H7 (cell line): ENCODE results near the gene RPL36AL. TPM values are rescaled to one million over a fixed set of nuclear protein-coding genes. Genes with fewer than 3 reads are reported as not detected.
"Not testable (repeated sequence)": the region's sequence is repeated elsewhere in the genome, so short reads cannot be mapped to it uniquely, and the experiment has no call there.

Experiments used
- DNase-seq: peaks from one replicate; pipeline ENCODE4 v3.0.0; 2012
- H3K27me3 ChIP-seq: 2 replicates; pipeline ENCODE4 v1.6.0; 2011; ENCODE audit warnings: mild to moderate bottlenecking, low read length; ENCODE audit not compliant: control insufficient read depth, insufficient read depth
- H3K36me3 ChIP-seq: replicated peaks from 2 replicates; pipeline ENCODE4 v1.5.1; 2011; ENCODE audit warnings: low read length; ENCODE audit not compliant: control insufficient read depth, insufficient read depth
- H3K4me3 ChIP-seq: 2 replicates; pipeline ENCODE4 v1.5.1; 2011; ENCODE audit warnings: low read depth, mild to moderate bottlenecking, control low read depth, low read length, moderate library complexity; ENCODE audit not compliant: insufficient read depth
- total RNA-seq: library from RNA; depleted of rRNA; stranded (reverse); fragments of >200 nt; shearing (Covaris generic); gene quantifications from 2 replicates; pipeline ENCODE4 v1.2.3, GENCODE V29; 2014

Gene RPL36AL
- total RNA-seq, 1 experiment from 2014 or later = 145 TPM

- peaks cover 9% of the 10 kb centered on the region for H3K36me3 ChIP-seq
- H3K27me3 ChIP-seq = no peaks in the 10 kb centered on the region
- DNase-seq = no peak
- no peak overlapping the region for H3K4me3 ChIP-seq
Measured at GRCh38 chr14:49623941-49624839, 3.8 kb upstream of the RPL36AL start.

GRCh38 chr14:49623387-49623786, 3.0 kb upstream of the RPL36AL start:
- Histone ChIP-seq H3K36me3 (peaks cover 11% of the 10 kb centered on the region), H3K4me3 (no peak overlapping the region), H3K27me3 (no peaks in the 10 kb centered on the region)
- no peak for DNase-seq

- DNase-seq = peak; percentile 29
- H3K36me3 ChIP-seq = peaks cover 11% of the 10 kb centered on the region
- peak overlapping the region; percentile 91; the same call in 1 of the 2 replicates for H3K4me3 ChIP-seq
- H3K27me3 ChIP-seq = no peaks in the 10 kb centered on the region
Measured at GRCh38 chr14:49622022-49622607, 1.7 kb upstream of the RPL36AL start.

DNA sequence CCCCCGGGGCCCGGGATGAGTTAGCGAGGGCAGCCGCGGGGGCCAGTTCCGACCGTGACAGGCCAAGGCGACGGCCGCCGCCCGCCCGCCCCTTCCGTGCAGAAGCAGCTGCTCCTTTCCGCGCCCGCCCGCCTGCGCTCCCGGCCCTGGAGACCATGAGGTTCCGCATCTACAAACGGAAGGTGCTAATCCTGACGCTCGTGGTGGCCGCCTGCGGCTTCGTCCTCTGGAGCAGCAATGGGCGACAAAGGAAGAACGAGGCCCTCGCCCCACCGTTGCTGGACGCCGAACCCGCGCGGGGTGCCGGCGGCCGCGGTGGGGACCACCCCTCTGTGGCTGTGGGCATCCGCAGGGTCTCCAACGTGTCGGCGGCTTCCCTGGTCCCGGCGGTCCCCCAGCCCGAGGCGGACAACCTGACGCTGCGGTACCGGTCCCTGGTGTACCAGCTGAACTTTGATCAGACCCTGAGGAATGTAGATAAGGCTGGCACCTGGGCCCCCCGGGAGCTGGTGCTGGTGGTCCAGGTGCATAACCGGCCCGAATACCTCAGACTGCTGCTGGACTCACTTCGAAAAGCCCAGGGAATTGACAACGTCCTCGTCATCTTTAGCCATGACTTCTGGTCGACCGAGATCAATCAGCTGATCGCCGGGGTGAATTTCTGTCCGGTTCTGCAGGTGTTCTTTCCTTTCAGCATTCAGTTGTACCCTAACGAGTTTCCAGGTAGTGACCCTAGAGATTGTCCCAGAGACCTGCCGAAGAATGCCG, 872 bp upstream of the RPL36AL start:
- no peaks in the 10 kb centered on the region for H3K27me3 ChIP-seq
- peak overlapping the region; percentile 91 for H3K4me3 ChIP-seq
- H3K36me3 ChIP-seq = peaks cover 9% of the 10 kb centered on the region
- DNase-seq = peak; percentile 75

GRCh38 chr14:49619730-49620129, 696 bp downstream of the RPL36AL start:
- no peak for DNase-seq
- Histone ChIP-seq H3K27me3 (no peaks in the 10 kb centered on the region), H3K36me3 (peaks cover 3% of the 10 kb centered on the region), H3K4me3 (peak overlapping the region; percentile 91)

DNA sequence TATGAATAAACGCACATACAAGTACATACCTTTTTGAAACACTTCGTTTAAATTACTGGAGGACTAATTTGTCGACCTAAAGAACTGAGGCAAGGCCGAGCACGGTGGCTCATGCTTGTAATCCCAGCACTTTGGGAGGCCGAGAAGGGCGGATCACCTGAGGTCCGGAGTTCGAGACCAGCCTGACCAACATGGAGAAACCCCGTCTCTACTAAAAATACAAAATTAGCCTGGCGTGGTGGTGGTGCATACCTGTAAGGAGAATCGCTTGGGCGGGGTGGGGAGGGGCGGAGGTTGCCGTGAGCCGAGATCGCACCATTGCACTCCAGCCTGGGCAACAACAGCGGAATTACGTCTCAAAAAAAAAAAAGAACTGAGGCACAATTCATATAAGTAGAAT, 1.2 kb downstream of the RPL36AL start:
- H3K36me3 ChIP-seq, DNase-seq, H3K27me3 ChIP-seq: not testable (repeated sequence)
- peak overlapping the region; percentile 91 for H3K4me3 ChIP-seq

DNA sequence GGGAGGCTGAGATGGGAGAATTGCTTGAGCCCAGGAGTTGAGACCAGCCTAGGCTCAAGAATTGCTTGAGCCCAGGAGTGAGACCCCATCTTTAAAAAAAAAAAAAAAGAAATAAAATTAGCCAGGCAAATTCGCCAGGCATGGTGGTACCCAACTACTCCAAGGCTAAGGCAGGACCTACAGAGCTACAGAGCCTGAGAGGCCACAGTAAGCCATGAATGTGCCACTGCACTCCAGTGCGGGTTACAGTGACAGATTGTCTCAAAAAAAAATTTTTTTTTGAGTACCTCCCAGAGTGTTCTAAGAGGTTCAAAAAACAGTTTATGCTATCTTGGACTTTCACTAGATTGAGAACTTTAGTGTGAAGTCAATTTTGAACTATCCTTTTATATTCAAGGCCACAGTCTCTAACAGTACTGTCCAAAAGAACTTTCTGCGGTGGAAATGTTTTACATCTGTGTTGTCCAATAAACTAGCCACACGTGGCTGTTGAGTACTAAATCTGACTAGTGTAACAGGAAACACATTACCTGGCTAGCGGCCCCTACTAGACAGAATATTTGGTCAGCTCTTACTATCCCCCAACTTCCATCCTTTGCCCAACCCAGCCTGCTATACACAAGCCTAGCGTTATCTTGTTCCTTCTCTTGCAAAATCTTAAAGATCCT, 2.4 kb downstream of the RPL36AL start:
- H3K27me3 ChIP-seq = no peaks in the 10 kb centered on the region
- DNase-seq = no peak
- peaks cover 3% of the 10 kb centered on the region for H3K36me3 ChIP-seq
- H3K4me3 ChIP-seq = no peak overlapping the region

DNA sequence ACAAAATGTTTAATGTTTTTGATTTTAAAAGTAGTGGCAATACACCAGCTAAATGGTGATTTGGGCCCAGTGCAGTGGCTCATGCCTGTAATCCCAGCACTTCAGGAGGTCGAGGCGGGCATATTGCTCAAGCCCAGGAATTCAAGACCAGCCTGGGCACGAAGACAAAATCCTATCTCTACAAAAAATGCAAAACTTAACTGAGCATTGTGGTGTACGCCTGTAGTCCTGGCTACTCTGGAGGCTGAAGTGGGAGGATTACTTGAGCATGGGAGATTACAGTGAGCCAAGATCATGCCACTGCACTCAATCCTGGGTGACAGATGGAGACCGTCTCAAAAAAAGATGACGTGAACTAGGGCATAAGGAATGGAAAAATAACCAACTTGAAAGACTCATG, 4.7 kb downstream of the RPL36AL start:
- Histone ChIP-seq H3K36me3 (peaks cover 3% of the 10 kb centered on the region), H3K27me3 (no peaks in the 10 kb centered on the region), H3K4me3 (no peak overlapping the region)
- no peak for DNase-seq

DNA sequence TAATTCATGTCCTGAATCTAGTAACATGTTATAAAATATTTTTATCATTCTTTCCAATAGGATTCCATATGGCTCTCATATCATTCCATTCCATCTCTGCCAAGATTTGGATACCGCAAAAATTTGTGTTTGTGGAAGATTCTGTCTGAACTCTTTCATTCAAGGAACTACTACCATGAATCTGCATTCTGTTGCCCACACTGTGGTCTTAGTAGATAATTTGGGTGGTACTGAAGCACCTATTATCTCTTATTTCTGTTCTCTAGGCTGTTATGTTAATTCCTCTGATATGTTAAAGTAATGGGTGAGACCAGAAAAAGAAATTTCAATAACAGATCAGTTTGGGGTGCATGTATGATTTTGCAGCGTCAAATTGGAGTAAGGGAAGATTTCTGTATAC, 6.2 kb downstream of the RPL36AL start:
- no peak for DNase-seq
- Histone ChIP-seq H3K4me3 (no peak overlapping the region), H3K27me3 (no peaks in the 10 kb centered on the region), H3K36me3 (peaks cover 3% of the 10 kb centered on the region)

- Histone ChIP-seq H3K27me3 (no peaks in the 10 kb centered on the region), H3K36me3 (no peaks in the 10 kb centered on the region), H3K4me3 (no peak overlapping the region)
- DNase-seq = no peak
Measured at GRCh38 chr14:49612671-49613070, 7.8 kb downstream of the RPL36AL start.

DNA sequence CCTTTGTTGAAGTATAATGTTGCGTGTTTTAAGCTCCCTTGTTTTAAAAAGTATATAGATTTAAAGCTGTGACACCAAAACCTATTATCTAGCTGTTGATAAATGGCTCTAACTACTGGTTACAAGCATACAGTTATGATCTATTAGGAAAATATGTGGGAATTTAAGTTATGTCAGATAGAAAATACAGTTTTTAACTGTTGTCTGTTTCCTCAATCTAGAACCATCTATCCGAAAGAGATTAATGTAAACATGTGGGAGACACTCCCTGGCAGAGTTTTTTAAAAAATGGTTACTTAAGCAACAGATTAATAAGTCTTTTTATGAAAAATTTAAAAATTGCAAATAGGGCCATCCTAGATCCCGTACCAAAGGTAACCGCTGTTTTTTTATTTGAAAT, 8.2 kb downstream of the RPL36AL start:
- no peak for DNase-seq

GRCh38 chr14:49607583-49607982, 12.8 kb downstream of the RPL36AL start:
- no peak overlapping the region for H3K4me3 ChIP-seq
- H3K27me3 ChIP-seq = no peaks in the 10 kb centered on the region
- H3K36me3 ChIP-seq = peaks cover under 1% of the 10 kb centered on the region
- DNase-seq = no peak

More for the DNA sequence above, 8.2 kb downstream of the RPL36AL start:
- Histone ChIP-seq H3K27me3 (no peaks in the 10 kb centered on the region), H3K4me3 (no peak overlapping the region), H3K36me3 (no peaks in the 10 kb centered on the region)

DNA sequence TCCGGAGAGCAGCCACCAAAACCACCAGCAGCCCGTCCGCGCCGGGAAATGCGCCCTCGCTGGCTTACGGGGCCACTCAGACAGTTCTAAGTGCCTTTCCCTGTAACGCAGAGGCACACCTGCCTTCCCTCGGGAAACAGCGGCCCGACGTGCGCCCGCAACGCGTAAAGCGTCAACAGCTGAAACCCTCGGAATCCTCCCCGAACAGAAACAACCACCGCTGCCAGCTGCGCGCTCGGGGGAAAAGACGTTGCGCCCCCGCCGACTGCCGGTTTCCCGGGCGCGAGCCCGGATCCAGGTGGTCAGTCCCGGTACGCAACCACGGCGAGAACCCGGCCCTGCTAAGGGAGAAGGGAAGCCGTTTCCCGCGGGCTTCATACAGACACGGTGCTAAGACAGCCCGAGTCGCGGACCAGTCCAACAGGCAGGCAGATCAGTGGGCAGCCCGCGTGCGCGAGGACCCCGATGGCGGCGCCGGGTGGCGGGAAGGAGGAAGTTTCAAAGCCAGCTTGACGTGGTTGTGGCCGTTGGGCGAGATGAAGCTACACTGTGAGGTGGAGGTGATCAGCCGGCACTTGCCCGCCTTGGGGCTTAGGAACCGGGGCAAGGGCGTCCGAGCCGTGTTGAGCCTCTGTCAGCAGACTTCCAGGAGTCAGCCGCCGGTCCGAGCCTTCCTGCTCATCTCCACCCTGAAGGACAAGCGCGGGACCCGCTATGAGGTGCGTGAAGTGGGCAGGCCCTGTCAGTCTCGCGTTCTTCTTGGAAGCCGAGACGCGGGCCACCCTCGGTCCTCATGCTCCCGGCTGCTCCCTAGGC, 21.7 kb downstream of the RPL36AL start, which contains the start of gene LRR1:
LRR1 (plus strand) TSS at position 456 of the 816 bp plus-strand sequence; CDS start at position 537, 81 bp downstream.
- Histone ChIP-seq H3K4me3 (peak within 1 kb of the TSS; percentile 93), H3K27me3 (no peaks in the 10 kb centered on the region), H3K36me3 (peaks cover 1% of the 10 kb centered on the region; the same call in 1 of the 2 replicates)
- DNase-seq = peak; percentile 88
